COLO668 (cell line): ENCODE measurements around the gene SF3B6.
A peak's percentile ranks its signal among the peaks of the same experiment; 100 is the strongest.

Experiments used
- DNase-seq: peaks from one replicate; lab custom pipeline; 2025; ENCODE audit not compliant: unreplicated experiment; lab: John Stamatoyannopoulos, UW

SF3B6 gene

GRCh38 chr2:24022324-24022974 is 53.7 kb downstream of the SF3B6 start:
- DNase-seq, result no peak

GRCh38 chr2:24021122-24021998 is 54.8 kb downstream of the SF3B6 start:
- DNase-seq, result peak; percentile 22

GRCh38 chr2:24020244-24020643 is 55.9 kb downstream of the SF3B6 start:
- DNase-seq, result no peak

- DNase-seq, result no peak
These were observed 56.4 kb downstream of the SF3B6 start for GRCh38 chr2:24019729-24020128.

GRCh38 chr2:24018241-24018640 is 57.9 kb downstream of the SF3B6 start:
- DNase-seq, result no peak

- DNase-seq, result no peak
These were observed 58.4 kb downstream of the SF3B6 start for GRCh38 chr2:24017711-24018110.
